Measurements from ENCODE around the gene PDE4D.

DNA sequence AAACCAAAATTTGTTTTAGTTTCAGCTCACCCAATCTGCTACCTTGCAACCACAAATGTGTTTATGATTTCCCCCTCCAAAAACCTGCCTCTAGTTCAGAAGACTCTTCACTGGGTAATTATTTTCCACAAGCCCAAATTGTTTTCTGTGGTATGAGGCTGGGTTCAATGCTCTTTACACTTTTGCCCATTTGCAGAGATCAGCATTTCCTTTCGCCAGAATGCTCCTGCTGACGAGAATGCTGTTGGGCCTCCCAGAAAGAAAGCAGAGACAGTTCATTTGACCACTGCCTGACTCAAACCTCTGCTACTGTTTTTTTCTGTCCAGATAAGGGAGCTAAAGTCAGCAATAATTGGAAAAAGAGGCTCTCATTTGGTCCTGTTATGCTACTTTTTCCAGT, 427.3 kb downstream of the PDE4D start:
- TF ChIP-seq POLR2A (IDR thresholded peaks at IDR 0.05) = no peak
- TF ChIP-seq, protein P1, sequence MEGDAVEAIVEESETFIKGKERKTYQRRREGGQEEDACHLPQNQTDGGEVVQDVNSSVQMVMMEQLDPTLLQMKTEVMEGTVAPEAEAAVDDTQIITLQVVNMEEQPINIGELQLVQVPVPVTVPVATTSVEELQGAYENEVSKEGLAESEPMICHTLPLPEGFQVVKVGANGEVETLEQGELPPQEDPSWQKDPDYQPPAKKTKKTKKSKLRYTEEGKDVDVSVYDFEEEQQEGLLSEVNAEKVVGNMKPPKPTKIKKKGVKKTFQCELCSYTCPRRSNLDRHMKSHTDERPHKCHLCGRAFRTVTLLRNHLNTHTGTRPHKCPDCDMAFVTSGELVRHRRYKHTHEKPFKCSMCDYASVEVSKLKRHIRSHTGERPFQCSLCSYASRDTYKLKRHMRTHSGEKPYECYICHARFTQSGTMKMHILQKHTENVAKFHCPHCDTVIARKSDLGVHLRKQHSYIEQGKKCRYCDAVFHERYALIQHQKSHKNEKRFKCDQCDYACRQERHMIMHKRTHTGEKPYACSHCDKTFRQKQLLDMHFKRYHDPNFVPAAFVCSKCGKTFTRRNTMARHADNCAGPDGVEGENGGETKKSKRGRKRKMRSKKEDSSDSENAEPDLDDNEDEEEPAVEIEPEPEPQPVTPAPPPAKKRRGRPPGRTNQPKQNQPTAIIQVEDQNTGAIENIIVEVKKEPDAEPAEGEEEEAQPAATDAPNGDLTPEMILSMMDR (IDR thresholded peaks at IDR 0.05) = no peak
